GM19328 (cell line): Measurements from ENCODE around the gene THSD7A.

Experiments used
- ATAC-seq: cut with Tn5 transposase; IDR thresholded peaks from one replicate; pipeline ENCODE4 v1.9.1; 2021; ENCODE audit warnings: mild to moderate bottlenecking, moderate library complexity; ENCODE audit not compliant: unreplicated experiment

The THSD7A gene

DNA sequence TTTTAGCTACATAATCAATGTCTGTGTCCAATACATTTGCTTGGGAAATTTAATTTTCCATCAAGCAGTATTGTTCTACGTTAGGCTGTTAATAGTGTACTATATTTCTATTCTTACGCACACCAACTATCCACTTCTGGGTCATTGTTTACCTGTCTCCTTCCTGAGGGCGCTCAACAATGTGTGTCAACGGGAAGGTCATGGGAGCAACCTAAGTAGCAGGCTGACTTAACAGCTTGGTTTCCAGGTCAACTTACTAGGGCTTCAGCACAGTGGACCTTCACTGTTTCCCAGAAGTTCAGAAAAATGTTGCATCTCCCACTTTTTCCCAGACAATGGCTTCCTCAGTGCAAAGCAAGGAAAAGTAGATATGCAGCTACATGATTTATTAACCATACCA, 13.7 kb downstream of the THSD7A start:
- ATAC-seq: no peak

DNA sequence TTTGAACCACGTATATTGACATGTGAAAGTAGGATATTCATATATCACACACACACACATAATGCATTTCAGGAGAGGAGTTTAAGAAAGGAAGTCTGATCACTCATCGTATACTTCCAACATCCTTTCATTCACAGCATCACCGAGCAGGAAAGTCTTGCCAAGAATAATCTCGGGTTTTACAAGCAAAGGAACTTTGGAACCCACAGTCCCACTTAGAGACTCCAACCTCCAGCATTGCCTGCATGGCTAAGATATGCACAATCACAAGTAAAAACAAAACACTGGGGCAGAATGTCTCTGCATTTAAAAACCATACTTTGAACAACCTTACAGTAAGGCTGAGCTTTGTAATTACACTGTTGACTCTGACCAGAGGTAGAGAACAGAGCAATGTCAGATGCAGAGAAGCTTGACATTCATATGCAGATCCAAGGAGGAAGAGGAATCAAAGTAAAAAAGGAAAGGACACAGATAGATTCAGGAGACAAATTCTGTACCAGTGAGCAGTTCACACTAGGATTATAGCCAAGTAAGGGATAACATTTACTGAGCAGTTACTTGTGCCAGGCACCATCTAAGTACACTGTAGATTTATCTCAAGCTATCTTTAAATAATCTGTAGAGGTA, 14.8 kb downstream of the THSD7A start:
- ATAC-seq: no peak

DNA sequence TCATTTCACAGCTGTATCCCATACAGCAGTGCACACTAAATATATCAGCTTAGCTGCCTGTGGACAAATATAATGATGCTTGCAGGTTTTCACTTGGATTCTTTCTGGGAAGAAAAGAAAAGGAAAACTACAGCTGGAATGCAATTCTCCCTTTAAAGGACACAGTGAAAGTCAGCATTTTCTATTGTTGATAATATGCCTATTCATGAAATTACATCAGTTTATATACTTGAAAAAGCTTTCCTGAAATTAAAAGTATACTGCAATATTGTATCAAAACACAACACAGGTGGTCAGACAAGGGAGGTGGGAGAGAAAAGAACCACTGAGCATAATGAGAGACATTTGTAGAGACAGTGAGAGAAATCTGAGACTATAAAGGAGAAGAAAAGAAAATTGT, 20.3 kb downstream of the THSD7A start:
- no peak for ATAC-seq

DNA sequence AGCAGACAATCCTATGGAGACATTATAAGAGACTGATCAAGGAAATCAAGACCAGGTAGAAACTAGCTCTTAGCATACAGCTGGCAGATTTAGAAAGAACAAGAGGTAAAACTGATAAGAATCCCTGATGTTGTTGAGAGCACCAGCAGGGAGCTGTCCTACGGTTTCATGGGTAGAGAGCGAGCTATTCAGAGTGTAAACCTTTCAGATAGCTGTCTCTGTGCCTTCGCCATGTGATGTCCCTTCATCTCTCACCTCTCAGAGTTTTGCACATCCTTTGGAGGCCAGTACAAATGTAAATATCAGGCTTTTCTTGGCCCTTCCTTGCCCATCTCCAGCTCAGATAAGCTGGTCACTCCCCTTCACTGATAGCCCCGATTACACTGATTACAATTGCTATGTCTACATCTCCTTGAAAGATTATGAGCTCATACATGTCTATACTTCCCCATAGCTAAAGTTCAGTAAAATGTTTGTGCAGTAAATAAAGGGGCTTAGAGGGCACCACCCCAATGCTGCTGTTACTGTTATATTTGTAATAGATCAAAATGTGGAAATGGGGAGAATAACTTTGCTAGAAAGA, 21.9 kb downstream of the THSD7A start:
- no peak for ATAC-seq

DNA sequence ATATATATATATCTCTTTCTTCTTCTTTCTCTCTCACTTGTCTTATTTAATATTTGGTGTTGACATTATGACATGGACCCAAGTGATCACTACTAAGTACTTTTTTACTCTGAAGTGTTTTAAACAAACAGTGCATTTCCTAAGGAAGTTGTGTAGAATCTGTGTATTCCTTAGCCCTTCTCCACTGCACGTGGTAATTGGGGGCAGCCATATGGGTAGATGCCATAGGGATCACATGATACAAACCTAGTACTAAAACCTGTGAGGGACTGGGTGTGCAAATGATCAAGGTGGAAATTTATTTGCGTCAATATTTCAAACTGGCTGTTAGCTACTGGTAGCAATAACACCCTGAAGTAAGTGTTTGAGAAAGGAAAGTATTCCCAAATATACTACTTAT, 25.0 kb downstream of the THSD7A start:
- no peak for ATAC-seq

DNA sequence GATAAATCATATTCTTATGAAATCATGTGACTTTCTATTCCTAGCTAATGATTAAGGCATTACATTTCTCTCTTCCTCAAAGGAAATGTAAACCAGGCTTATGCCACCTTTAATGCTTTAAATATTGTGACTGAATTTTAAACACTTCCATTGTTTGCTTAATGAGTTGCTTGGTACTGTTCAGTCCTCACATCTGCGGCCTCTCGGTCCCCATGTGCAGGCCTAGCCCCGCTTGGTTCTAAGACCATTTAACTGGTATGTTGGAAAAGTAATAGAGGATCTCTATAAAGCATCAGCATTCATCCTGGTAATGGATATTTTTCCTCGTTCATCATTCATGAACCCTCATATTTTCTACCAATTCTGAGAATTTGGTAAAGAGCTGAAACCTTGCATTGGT, 27.4 kb downstream of the THSD7A start:
- ATAC-seq: no peak

DNA sequence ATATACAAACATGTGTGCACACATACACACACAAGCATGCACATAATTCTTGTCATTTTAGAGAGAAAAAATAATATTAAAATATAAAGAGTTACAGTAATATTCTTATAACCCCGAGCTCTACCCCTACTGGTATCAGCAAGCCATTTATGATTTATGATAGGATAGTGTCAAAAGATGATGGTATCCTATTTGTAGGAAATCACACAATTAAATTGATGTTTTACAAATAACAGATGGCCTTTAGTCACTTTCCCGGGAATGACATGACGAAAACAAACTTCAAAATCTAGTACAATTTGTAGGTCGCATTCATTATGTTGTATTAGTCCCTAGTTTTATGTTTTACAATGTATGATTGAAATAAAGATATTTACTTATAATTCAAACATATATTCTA, 36.8 kb downstream of the THSD7A start:
- ATAC-seq: no peak

DNA sequence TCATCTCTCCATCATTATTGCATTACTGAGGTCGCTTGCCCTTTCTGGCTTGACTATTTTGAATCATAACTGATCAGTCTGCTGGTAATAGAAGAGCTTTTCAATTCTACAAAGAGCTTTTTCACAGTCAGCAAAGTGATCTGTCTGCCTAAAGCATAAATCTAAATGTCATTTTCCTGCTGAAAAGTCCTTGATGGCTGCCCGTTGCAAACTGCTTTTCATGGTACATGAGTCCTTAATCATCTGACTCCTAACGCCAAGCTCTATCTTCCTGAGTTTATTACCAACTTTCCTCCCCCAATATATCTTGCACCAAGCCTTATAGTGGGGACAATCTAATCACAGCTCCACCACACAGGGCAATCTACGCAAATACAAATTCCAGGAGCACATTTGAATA, 39.8 kb downstream of the THSD7A start:
- no peak for ATAC-seq

DNA sequence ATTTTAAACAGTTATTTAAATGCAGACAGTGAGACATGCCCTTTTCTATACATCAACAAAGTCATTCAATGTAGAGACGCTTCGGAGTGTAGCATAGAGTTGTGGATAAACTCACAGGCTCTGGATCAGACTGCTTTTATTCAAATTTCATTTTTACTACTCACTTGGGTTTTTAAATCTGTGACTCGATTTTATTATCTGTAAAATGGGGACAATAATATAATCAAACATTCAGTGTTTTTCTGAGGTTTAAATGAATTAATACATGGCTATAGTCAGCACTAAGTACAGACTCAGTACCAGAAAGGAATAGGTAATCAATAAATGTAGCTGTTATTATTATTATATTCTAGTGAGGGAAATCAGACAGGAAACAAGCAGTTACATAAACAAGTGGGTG, 43.4 kb downstream of the THSD7A start:
- no peak for ATAC-seq

DNA sequence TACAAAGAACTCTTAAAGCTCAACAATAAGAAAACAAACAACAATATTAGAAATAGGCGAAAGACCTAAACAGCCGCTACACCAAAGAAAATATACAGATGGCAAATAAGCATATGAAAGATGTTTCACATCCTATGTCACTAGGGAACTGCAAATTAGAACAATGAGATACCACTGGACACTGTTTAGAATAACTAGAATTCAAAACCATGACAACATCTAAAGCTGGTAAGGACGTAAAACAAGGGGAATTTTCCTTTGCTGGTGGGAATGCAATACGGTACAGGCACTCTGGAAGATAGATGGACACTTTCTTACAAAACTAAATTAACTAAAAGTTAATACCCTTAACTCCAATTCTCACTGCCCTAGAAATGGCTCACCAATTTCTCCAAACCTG, 44.5 kb downstream of the THSD7A start:
- no peak for ATAC-seq

DNA sequence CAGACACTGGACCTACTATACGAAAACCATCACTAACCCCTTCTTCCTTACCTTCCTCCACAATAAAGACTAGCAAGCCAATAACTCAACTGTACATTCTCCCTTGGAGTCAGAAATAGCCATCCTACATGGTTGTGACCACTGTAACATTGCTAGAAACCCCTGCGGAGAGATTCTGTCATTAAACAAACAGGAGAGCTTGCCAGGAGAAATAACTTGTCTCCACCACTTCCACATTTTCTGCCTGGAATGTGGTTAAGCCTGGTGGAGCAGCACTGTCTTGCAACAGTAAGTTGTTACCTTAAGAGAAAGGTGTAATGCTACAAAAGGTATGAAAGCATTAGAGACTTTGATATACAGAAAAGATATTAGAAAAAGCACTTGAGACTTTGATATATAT, 45.8 kb downstream of the THSD7A start:
- ATAC-seq: no peak

DNA sequence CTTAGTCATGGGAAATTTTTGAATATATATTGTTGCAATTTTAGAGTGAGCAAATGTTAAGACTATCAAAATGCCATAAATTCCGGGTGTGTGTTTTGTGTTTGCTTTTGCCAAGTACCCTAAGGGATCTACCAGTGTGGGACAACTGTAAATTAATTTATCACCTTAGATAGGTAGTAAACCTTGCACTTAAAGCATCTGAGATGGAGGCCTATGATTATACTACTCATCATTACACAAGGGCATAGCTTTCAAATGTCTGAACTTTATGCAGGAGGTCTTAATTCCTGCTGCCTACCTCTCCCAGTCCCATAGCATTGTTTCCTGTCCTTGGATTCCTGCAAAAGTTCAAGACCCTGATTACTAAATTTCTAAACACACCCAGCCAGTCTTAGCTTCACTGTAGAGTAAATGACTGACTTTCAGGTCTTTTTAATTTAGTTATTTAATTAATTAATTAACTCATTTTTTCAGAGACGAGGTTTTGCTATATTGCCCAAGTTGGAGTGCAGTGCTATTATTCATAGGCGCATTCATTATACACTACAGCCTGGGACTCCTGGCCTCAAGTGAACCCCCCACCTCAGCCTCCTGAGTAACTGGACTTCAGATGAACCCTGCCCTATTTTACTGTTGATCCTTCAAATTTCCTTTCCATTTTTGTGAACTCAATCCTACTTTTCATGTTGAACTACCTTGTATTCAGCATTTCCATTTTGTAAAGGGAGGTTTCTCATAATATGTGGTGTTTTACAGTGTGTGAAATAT, 47.0 kb downstream of the THSD7A start:
- no peak for ATAC-seq

DNA sequence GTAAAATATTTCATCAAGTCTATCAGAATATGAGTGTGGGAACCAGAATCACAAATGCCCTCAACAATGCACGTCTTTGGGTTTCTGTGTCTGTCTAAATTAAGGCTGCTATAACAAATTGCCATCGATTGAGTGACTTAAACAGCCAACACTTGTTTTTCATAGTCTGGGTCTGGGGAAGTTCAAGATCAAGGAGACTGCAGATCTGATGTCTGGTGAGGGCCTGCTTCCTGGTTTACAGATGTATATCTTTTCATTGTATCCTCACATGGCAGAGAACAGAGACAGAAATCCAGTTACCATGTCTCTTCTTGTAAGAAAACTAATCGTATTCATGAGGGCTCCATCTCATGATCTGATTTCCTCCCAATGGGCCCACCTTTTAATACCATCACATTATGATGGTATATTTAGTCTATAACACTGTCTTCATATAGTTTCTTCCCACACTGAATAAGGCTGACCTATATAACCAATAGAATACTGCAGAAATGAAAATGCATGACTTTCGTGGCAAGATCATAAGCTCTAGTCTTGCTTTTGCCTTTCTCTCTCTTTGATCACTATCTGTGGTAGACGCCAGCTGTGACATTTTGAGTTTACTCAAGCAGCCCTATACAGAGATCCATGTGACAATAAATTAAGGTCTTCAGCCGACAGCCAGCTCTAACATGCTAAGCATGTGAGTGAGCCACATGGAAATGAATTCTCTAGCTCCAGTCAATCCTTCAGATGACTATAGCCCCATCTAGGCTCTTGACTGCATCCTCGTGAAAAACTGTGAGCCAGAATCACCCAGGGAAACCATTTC, 51.9 kb downstream of the THSD7A start:
- no peak for ATAC-seq

DNA sequence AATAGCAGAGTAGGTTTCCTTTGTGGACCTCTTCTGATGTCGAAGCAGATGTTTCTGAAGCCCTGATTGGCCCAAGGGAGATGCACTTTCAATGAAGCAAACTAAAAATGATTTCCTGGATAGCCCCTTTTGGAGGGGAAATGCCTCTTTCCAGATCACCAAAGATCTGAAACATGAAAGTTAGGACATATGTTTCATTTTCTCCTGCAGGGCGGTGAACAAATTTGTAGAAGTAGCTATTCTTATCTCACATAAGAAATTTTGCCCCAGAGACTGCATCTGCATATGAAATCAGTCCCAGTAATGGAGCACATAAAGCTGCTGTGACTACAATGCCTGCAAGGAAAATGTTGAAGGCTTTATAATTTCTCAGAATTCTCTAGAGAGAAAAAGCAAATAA, 56.0 kb downstream of the THSD7A start:
- ATAC-seq: no peak

DNA sequence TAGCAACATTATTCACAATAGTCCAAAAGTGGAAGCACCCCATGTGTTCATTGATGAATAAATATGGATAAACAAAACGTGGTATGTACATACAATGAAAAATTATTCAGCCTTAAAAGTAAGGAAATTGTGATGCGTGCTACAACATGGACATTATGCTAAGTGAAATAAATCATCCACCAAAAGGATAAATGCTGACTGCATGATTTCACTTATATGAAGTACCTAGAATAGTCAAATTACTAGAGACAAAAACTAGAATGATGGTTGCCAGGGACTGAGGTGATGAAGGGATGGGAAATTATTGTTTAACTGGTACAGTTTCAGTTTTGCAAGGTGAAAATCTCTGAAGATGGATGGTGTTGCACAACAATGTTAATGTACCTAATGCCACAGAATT, 56.6 kb downstream of the THSD7A start:
- ATAC-seq: no peak

DNA sequence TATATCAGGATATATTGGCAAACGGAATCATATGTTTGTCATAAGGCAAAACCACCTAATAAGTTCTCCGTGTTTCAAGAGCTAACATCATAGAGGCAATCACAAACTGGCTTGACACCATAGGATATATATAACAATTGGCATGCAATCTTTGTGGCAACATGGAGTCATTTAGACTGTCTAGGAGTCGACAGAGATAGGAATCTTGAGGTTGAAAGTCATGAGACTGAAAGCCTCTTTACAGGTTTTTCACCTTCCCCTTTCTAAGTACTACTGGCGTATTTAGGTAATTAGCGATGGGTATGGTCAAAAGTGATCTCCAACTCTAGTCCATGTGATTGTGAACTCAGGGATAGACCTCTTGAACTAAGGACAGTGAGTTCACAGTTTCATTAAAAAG, 63.7 kb downstream of the THSD7A start:
- ATAC-seq: no peak

DNA sequence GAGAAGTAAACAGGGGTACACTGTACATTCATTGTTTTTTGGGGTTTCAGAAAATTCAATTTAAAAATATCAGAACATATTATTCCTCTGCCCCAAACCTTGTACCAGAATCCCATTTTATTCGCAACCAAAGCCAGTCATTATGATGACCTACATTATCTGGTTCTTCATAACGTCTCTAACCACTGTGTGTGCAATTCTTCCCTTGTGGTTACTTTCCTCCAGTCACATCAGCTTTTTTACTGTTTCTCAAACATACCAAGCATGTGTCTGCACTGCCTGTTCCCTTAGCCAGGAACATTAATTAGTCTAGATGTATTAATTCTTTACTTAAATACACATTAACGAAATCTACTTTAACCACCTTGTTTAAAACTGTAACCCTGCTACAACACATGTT, 64.8 kb downstream of the THSD7A start:
- no peak for ATAC-seq

DNA sequence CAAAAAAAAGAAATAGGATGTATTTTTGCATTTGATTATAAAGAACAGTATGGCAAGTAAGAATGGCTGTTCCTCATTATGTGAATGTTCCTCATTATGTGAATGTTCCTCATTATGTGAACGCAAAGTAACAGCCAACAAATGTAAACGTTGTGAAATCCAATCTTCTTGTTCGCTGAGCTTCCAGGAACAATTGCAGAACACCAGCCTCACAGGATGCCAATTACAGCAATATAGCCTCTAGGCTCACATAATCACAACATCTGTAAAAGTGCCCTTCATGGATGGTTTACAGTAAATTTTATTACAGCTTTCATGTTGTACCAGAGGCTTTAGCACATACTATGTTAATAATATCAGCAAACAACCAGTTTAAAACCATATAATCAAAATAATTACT, 71.6 kb downstream of the THSD7A start:
- no peak for ATAC-seq

DNA sequence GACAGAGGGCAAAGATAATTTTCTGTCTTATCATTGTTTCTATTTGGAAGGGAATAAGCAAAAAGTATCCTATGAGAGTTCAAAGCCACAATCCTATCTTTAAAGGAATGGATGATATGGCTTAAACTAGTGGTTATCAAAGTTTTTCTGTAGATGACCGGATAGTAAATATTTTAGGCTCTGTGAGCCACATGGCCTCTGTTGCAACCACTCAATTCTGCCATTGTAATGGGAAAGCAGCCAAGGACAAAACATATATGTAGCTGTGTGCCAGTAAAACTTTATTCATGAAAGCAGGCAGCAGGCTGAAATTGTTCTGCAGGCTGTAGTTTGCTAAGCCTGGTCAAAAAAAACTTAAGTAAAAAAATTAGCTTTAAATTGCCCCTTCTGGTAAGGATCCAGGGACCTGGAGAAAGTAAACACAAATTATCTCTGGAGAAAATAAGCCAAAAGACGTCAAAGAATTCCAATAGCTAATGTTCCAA, 73.3 kb downstream of the THSD7A start:
- ATAC-seq: no peak

DNA sequence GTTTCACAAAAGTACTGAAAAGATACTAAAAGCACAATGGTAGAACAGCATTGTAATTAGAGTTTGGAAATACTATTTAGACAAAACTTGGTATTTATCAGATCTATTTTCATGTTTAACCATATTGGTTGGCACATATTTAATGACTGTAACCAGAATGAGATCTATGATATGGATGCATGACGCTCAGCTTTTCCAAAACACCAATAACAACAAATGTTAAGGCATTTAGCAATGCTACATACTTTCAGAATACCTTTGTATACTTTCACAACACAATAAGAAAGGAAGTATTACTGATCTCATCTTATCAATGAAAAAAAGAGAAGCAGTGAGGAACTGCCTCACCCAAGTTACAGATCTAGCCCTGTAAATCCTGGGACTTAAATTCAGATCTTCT, 74.8 kb downstream of the THSD7A start:
- no peak for ATAC-seq

DNA sequence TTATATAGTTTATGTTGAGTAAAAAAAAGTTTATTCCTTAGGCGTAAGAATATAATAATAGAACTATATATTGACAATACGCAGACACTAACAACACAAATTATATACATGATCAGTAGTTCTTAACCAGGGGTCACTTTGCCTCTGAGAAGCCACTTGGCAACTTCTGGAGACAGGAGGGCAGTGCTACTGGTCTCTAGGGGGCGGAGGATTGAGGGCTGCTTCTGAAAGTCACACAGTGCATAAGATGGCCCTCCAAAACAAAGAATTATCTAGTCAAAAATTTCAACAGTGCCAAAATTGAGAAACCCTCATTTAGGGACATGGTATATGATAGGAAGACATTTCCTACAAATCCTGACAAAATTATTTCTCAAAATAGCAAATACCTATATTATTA, 77.1 kb downstream of the THSD7A start:
- ATAC-seq: no peak

DNA sequence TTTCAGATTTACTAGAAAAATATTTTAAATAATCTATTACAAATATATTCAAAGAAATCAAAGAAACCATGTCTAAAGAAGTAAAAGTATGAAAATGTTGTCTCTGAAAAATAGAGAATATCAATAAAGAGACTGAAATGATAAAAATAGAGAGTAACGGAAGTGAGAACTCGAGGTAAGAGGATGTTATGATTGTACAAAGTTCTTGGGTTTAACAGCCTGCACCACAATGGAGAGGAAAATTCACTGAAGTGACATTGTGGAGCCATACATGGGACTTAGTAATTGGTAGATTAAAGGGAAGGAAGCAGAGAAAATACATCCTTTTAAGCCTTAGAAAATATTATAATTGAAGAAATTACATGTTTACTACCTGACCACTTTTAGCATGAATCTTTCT, 77.9 kb downstream of the THSD7A start:
- no peak for ATAC-seq
